NCI-H510A (cell line): ENCODE data around the gene ST3GAL3.

Experiments
- DNase-seq: peaks from one replicate; lab custom pipeline; 2025; lab: John Stamatoyannopoulos, UW

ST3GAL3 gene

DNA sequence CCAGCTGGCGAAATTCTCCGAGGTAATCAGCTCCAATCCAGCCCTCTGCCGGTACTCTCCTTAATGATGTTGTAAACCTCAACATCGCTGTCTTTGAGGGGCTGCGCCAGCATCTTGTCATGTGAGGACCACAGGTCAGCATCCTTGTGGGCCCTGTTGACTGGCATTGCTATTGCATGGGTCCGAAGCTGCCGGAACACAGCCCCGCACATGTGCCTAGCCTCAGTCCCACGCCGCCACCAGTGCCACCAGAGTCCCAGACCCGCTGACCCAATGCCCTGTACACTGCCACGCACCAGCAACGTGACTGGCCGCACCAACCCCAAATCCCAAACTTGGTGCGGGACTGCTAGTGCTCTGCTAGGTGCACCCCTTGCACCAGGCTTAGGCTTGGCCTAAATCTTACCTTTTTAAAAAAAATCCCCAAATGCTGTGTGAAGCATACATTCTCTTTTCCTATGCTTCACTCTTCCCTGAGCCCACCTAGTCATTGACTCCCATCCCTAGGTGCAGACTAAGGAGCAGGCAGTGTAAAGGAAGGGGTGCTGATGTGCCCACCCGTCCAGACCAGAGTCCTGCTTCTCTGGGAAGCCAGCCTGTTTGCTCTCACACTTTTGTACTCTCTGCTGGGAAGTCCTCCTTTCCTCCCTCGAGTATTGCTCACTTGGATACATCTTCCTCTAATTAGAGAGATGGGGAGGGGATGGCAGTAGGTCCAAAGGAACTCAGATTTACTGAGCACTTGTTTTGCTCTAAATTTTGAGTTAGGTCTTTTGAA is 144.4 kb downstream of the ST3GAL3 start:
- no peak for DNase-seq

DNA sequence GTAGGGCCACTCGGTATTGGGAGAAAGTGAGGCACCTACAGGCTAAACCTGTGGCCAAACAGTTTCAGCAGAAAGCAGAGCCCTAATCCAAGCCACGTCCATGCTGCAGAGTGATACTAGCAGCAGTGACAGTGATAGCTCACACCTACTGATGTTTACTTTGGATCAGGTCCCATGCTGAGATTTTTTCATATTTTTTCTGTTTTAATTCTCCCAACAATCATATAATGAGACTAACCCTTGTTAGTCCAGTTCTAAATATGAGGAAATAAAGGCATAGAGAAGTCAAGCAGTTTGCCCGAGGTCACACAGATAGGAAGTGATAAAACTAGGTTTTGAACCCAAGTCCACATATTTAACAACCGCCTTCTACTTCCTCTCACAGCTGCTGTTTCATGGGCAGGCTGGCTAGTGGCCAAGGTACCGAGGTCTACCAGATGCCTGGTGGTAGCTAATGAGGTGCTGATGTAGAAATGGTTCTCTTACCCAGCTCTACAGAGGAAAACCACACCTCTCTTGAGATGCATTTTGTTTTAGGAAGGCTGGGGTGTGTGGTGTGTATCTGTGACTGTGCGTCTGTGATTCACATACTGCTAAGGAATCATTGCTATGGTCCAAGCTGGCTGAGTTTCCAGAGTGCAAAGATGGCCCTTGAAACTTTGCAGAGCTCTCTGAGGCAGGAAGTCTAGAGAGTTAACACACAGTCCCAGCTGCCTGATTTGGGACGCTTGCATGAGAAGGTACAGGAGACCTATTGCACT is 146.0 kb downstream of the ST3GAL3 start:
- peak; percentile 71 for DNase-seq

DNA sequence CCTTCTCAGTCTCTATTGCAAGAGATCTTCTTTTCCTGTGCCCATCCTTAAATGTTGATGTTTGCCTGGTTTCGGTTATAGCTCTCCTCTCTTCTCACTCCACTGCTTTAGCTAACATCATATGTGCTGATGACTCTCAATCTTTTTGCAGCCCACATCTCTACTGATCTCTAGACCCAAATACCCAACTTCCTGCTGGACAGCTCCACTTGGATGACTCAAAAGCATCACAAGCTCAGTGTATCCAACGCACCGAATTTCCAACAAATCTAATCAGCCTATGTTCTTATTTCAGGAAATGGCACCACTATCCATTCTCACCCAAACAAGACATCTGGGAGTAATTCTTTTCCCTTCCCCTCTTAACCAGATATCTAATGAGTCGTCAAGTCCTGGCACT is 147.1 kb downstream of the ST3GAL3 start:
- DNase-seq: no peak

DNA sequence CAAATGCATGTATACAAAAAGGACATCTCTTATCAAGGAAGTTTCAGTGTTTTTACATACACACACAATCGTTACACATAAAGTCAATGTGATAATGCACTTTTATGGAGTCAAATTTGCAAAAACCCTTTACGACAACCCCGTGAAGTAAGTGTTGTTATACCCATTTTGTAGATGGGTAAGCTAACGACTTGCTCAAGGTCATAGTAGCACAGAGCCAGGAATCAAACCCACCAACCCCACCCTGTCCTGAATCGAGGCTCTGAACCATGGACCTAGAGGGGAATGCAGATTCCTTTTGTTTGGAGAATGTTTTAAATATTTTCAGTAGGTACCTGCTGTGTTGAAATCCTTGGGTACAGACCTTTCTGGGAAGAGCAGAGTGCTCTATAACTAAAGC is 148.9 kb downstream of the ST3GAL3 start:
- no peak for DNase-seq

DNA sequence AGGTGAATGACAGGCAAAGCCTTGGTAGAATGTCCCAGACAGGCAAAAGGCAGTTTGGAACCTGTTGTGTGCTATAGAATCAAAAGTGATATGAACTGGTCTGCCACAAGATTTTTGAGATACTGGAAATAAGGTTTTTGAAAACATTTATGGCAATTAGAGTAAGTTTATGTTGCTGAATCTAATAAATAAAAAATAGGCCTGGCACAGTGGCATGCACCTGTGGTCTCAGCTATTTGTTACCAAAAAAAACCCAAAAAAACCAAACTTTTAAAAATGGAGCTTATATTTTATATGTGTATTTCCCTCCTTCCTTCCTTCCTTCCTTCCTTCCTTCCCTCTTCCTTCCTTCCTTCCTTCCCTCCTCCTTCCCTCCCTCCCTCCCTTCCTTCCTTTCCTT is 149.8 kb downstream of the ST3GAL3 start:
- no peak for DNase-seq

DNA sequence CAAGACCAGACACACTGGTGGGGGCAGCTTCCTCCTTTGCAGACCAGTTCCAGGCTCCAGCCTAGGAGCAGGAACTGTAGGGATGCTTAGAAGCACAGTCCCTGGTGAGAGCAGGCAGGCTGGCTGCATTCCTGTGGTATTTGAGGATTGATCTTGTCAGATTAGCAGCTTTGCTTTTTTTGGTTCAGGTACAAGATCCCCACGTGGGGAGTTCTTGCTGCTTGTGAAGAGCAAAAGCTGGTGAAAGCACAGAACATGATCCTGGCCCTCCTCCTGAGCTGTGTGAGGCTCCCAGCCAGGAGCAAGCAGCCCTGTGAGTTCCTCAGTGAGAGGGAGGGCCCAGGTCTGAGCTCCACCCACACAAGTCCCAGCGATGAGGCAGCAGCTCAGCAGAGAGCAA is 151.0 kb downstream of the ST3GAL3 start:
- no peak for DNase-seq

DNA sequence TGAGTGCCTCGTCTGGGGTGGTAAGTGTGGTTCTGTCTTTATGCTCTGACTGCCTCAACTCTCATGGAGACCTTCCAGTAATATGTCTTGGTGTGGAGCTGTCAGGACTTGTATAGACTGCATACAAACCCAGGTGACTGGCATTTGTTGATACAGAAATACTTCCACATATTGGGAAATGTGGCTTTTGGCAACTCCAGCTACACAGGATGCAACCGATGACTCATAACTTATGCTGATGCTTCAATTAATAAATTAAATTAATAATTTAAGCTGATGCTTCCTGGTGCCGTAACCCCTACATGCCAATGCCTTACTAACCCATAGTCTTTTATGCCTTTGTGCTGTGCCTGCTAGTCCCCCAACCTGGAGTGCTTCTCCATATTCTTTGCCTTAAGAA is 154.0 kb downstream of the ST3GAL3 start:
- no peak for DNase-seq

DNA sequence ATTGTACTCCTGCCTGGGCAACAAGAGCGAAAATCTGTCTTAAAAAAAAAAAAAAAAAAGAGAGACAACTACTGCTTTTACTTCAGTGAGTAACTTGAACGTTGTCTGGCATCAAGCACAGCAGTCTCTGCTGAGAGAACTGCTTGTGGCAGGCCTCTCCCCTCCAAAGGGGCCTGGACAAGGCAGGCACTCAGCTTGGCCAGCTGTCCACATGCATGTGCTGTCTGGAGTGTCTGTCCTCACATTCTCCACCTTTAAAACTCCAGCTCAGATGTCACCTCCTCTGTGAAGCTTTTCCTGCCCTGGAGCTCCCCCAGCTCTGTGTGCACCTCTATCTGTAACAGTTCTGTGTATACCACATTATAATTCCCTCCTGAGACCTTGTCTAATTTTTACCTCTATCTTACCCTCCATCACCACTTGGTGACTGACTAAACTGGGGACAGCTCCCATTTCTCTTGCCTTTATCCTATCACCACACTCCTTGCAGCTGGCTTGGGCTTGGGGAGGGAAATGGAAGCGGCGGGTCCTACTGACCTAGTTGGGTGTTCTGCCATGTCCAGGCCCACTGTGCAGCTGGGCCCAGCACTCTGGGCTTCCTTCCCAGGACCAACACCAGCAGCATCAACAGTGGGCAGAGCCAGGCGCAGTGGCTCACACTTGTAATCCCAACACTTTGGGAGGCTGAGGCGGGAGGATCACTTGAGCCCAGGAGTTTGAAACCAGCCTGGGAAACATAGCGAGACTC is 154.8 kb downstream of the ST3GAL3 start:
- DNase-seq: no peak

DNA sequence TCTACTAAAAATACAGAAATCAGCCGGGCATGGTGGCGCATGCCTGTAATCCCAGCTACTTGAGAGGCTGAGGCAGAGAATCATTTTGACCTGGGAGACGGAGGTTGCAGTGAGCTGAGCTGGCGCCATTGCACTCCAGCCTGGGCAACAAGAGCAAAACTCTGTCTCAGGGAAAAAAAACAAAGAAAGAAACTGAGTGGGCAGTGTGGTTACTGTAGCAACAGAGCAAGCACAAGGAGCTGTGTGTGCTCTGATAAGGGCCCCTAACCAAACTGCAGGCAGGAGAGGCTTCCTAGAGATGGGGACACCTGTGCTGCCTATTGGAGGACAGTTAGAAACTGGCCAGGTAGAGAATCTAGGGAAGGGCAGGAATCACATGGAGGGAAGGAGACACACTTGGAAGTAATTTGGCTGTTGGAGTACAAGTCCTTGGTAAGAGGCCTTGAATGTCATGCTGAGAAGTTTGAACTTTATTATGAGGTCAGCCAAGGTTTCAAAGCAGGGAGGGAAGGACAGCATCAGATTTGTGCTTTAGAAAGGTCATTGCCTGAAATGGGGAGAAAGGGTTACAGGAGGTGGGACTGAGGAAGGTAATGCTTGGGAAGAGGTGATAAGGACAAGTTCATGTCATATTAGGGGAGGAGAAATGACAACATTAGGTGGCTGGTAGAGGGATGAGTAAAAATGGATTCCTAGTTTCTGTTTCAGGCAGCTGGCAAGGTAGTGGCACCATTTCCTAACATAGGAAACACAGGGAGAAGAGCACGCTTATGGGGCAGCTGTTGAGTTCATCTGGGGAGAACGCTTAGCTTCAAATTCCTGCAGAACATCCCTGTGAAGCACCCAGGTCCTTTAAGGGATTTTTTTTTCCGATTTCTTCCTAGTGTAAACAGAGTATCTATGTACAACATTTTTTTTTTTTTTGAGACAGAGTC is 157.0 kb downstream of the ST3GAL3 start:
- DNase-seq: no peak

DNA sequence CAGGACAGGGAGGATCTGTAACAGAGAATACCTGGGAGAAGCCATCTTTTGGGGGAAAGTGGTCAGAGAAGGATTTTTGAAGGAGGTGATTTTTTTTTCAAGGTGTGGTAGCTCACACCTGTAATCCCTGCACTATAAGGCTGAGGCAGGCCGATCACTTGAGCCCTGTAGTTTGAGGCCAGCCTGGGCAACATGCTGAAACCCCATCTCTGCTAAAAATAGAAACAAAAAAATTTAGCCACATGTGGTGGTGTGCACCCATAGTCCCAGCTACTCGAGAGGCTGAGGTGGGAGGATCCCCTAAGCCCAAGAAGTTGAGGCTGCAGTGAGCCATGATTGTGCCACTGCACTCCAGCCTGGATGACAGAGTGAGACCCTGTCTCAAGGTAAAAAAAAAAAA is 158.9 kb downstream of the ST3GAL3 start:
- no peak for DNase-seq

DNA sequence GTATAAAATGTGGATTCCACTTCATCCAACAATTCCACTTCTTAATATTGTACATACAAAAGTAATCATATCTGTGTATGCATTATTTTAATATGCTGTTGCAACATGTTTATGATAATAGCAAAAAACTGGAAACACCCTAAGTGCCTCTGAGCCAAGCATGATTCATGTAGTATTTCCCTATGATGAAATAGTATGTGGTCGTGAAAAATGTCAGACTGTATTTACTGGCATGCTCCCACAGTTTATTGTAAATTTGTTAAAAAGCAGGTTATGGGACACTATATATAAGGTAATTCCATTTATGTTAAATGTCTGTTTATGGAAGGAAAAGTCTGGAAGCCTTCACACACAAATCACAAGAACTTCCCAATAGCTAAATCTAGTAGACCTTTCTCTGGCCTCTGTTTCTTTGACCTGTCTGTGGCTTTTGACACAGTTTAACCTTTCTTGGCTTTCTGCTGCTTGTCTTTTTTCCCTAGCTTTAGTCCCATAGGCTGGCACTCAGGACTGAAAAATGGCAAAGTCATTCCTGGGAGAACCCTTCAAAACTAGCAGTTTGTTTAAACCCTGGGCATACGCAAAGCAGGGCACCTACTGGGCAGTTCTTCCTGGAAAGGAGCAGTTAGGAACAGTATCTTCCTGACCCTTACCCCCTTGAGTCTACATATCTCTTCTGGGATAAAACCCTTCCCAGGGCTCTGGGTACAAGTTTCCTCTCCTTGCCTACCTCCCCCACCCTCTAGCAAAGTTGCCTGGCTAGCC is 160.8 kb downstream of the ST3GAL3 start:
- no peak for DNase-seq

DNA sequence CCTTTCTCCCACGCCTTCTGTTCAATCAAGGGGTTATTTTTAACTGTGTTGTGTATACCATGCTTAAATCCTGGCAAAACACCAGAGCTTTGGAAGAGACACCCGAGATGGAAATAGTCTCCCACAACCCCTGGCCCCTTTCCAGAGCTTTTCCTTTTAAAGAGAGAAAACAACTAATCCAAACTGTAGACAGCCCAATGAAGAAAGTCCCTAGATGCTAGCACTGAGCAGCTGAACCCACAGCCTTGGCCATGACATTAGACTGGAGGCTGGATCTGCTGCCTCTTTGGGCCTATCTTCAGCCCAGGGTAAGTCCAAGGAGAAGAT is 161.4 kb downstream of the ST3GAL3 start:
- DNase-seq: no peak

DNA sequence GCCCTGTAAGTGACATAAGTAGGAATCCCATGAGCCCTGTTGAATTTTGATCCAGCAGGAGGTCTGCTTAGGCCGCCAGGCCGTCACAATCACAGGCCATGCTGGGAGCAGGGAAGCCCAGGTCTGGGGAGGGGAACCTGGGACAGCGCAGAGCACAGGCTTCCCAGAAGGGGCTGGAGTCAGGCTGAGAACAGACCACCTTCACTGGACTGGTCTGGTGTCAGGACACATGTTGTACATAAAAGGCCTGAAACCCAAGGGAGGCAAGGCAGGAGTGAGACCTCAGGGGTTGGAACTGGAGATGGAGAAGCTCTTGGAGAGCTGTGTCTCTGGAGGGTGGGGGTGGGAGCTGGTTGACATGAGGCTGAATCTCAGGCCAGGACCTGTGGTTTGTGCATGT is 163.0 kb downstream of the ST3GAL3 start:
- no peak for DNase-seq

DNA sequence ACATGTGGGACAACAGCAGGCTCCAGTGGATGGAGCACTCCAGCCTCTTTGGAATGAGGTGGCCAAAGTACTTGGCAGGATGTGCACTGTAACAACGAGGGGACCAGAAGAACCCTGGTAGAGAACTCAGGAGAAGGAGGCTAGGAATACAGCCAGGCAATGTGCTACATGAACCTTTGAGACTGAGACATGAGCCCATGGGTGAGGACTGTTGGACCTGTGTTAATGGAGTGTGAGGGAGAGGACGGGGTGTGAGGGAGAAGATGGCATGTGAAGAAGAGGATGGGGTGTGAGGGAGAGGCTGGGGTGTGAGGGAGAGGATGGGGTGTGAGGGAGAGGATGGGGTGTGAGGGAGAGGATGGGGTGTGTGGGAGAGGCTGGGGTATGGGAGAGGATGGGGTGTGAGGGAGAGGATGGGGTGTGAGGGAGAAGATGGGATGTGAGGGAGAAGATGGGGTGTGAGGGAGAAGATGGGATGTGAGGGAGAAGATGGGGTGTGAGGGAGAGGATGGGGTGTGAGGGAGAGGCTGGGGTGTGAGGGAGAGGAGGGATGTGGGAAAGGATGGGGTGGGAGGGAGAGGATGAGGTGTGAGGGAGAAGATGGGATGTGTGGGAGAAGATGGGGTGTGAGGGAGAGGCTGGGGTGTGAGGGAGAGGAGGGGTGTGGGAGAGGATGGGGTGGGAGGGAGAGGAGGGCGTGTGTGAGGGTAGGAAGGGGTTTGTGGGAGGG is 164.0 kb downstream of the ST3GAL3 start:
- DNase-seq: no peak

DNA sequence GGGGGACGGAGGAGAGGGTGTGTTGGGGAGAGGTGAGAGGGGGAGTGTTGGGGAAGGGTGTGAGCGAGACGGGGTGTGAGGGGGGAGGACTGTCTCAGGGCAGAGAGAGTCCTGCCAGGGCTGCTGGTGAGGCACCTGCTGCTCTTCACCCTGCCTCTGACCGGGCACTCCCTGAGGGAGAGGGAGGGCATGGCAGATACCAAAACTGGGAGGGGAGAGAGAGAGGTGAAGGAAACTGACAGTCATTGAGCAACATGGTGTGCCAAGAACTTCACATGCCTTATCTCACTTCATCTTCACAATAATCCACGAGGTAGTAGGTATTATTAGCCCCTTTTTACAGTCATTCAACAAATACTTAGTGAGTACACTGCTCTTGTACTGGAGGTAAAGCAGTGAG is 164.9 kb downstream of the ST3GAL3 start:
- DNase-seq: no peak

DNA sequence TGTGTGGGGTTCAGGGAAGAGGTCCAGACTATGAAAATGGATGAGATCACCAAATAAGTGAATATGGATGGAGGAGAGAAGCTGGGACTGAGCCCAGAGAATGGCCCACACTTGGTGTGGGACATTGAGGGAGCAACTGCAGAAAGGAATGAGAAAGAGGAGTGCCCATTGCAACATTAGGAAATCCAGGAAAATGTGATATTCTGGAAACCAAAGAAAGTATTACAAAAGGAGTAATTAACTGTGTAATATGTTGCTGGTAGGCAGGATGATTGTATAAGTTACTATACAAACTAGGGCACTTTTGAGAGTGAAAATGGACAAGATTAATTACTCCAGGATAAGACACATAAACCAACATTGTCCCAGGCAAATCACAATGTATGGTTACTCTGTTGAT is 166.5 kb downstream of the ST3GAL3 start:
- no peak for DNase-seq

DNA sequence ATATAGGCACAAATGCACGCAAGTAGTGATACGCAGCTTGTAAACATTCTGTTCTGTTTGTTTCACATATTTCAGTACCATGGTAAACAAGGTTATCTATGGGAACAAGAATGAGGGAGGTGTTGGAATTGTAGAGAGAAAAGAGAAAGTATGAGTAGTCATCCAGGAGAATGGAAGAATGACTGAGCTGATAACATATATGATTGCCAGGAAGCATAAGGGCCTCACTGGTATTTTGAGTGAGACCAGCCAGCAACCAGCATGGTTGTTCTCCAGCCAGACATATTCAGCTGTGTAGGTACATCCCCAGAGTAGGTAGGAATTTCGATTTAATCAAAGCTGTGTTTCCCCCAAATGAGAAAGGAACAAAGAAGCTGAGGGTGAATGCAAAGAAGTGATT is 167.4 kb downstream of the ST3GAL3 start:
- DNase-seq: no peak

DNA sequence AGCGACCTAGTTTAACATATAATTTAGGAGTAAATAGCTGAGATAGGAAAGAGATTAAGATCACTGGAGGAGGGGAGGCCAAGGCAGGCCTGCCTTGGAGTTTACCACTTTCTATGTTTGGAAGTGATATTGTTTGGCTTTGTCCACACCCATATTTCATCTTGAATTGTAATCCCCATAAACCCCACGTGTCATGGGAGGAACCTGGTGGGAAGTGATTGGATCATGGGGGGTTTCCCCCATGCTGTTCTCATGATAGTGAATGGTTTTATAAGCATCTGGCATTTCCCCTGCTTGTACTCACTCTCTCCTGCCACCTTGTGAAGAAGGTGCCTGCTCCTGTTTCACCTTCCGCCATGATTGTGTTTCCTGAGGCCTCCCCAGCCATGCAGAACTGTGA is 168.0 kb downstream of the ST3GAL3 start:
- DNase-seq: no peak

DNA sequence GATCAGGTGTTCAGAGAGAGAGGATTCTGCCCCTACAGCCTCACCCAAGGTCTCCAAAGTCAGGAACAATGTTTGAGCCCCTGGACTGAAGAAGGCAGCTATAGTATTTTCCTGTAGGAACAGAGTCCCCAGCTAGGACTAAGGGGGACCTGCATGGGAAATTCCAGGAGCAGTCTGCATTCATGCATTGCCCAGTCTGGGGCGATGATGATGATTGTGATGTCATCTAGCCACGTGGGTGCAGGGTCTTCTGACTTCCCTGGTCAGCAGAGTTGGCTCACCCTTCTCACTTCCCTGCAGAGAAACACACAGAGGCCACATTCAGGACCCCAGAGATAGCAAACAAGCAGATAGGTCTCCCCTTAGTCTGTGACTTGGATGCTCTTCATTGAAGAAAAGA is 169.8 kb downstream of the ST3GAL3 start:
- DNase-seq: no peak

DNA sequence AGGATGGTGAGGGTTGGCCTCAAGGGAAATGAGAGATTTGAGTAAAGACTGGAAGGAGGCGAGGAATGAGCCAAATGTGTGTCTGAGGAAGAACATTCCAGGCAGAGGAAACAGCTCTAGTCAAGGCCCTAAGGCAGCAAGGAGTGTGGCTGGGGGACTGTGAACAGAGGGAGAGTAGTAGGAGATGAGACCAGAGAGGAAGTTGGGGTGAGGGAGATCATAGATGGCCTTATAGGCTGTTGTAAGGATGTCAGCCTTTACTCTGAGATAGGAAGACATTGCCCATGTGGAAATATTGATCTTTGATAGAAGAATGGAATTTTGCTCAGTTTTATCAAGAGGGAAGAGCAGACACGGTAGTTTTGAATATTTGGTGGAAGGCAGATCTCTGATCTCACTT is 171.1 kb downstream of the ST3GAL3 start:
- no peak for DNase-seq

DNA sequence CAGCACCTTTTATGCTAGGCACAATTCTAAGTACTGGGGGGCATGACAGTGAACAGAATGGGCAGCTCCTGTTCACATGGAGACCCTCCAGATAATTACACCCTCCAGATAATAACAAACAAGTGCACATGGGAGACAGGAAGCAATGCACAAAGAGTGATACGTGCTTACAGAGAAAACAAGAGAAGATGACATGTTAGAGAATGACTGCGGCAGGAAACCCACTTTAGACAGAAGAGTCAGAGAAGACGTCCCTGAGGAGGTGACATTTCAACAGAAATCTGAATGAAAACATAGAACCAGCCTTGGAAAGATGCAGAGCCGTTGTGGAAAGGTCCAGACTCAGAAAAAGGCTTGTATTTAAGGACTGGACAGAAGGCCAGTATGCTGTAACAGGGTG is 171.5 kb downstream of the ST3GAL3 start:
- no peak for DNase-seq
